Epithelial cell of esophagus (primary cell): ENCODE results near the gene CUL3.

Experiments used
- DNase-seq: peaks from one replicate; pipeline ENCODE4 v3.0.0; 2010; ENCODE audit warnings: low read depth
- H3K4me3 ChIP-seq: 2 replicates; pipeline ENCODE4 v1.5.1; 2011; ENCODE audit warnings: mild to moderate bottlenecking, low read length, control low read depth
- CTCF ChIP-seq: IDR thresholded peaks from 2 replicates; pipeline ENCODE4 v1.5.1; 2011; ENCODE audit warnings: low read depth, mild to moderate bottlenecking, low read length, control low read depth, inconsistent platforms; ENCODE audit not compliant: insufficient read depth; ENCODE audit errors: missing control alignments

The CUL3 gene

GRCh38 chr2:224427471-224427870 lies 157.7 kb downstream of the CUL3 start:
- DNase-seq: no peak
- no peak for TF ChIP-seq CTCF
- no peak overlapping the region for H3K4me3 ChIP-seq

GRCh38 chr2:224426656-224427055 lies 158.5 kb downstream of the CUL3 start:
- no peak for TF ChIP-seq CTCF
- no peak for DNase-seq
- H3K4me3 ChIP-seq: no peak overlapping the region

GRCh38 chr2:224421065-224421464 lies 164.1 kb downstream of the CUL3 start:
- no peak for TF ChIP-seq CTCF
- DNase-seq: no peak
- no peak overlapping the region for H3K4me3 ChIP-seq
